Hematopoietic multipotent progenitor cell treated with erythropoietin and hydrocortisone succinate and interleukin-3 and kit ligand, for 15 days (in vitro differentiated cells): ENCODE results near the gene CNNM2.
"Not testable (repeated sequence)": the region's sequence is repeated elsewhere in the genome, so short reads cannot be mapped to it uniquely, and the experiment has no call there.

ENCODE experiments used
- DNase-seq: peaks from one replicate; pipeline ENCODE4 v3.0.0-alpha.2; 2015; ENCODE audit warnings: low spot score

CNNM2 gene

GRCh38 chr10:103041391-103041790, 123.3 kb downstream of the CNNM2 start:
- no peak for DNase-seq

DNA sequence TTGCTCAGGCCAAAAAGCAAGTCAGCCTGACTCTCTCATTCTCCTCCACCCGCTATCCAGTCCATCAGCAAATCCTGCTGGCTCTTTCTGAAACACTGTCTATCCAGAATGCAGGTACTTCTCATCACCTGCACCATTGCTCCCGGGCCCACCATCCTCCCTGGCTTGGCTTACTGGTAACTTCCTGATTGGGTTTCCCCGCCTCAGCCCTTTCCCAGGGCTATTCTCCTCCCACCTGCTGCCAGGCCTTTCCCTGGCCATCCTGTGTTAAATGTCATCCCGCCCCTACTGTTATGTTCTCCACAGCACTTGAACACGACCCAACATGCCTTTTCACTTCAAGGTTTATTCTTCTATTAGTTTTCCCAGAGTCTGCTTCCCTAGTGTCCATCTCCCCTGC, 124.0 kb downstream of the CNNM2 start:
- DNase-seq, result no peak

DNA sequence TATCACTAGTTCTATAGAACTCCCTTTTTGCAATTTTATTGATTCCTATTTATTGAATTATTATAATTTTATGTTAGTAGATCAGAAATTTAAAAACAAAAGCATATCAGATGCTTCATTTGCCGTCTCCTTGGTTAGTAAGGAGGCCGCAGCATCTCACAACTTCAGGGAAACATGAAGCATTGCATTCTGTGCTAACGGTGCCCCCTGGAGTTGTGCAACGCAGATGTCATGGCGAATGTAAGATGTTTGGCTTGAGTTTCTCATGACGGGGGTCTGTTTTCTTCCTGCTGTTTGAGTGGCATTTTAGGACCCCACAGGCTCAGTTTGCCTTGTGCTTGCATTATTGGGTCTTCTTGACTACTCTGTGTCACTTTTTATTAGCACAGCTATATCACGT, 124.8 kb downstream of the CNNM2 start:
- DNase-seq, result no peak

DNA sequence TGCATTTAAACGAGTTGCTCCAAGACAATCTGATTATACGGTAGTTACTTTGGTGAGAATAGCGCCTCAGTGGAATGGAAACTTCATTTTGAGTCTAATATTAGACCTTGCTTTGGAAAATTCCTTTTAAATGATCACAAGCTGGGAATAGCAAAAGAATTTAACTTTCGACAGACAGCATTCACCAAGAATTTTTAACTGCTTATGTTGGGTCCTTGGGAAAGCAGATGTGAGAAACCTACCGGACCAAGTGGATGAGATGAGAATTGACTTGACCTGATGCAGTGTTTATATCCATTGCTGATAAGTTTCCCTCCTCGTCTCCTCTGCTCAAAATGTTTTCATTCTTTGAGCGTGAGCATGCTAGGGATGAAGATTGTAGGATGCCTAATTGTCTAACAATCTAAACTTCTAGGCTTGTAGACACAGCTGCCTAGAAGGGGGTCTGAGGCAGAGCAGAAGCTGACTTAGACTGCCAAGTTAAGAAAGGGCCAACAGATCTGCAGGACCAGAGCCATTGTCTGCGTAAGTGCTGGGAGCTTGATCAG, 126.9 kb downstream of the CNNM2 start:
- DNase-seq, result no peak

- no peak for DNase-seq
These were observed 127.9 kb downstream of the CNNM2 start for GRCh38 chr10:103045961-103046360.

DNA sequence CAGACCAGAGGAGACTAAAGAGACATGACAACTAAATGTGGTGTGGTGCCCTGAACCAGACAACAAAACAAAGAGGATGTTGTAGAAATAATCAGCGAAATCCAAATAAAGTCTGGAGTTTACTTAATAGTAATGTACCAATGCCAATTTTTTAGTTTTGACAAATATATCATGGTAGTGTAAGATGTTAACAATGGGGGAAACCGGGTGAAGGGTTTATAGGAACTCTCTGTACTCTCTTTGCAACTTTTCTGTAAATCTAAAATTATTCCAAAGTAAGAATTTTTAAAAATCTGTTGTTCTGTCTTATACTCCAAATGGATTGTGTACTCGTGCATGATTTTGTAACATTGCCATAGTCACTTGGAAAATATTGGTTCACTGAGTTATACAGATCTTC, 129.3 kb downstream of the CNNM2 start:
- DNase-seq, result no peak

DNA sequence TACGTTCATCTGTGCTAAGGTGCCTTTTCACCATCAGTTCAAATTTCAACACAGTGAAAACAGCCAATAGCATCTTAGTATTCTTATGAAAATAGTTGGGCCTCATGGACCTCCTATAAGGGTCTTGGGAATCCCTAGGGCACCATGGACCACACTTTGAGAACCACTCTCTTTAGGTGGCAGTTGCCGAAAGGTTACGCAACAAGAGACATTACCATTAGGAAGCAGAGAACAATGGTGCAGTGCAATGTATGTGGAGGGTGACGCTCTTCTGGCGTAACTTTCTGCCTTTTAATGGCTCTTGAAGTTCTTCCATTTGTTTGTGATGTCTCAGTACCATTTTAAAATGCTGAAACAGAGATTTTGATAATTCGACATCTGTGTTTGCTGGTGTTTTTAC, 131.1 kb downstream of the CNNM2 start:
- DNase-seq, result no peak

GRCh38 chr10:103053659-103054581, 135.8 kb downstream of the CNNM2 start:
- DNase-seq, result peak; percentile 44

- DNase-seq, result no peak
These were observed 136.5 kb downstream of the CNNM2 start for GRCh38 chr10:103054621-103055020.

GRCh38 chr10:103055105-103055504, 137.0 kb downstream of the CNNM2 start:
- DNase-seq, result no peak

- no peak for DNase-seq
These were observed 139.9 kb downstream of the CNNM2 start for GRCh38 chr10:103058034-103058433.

GRCh38 chr10:103060575-103060974, 142.5 kb downstream of the CNNM2 start:
- DNase-seq, result no peak

GRCh38 chr10:103062854-103063590, 144.9 kb downstream of the CNNM2 start:
- DNase-seq, result peak; percentile 23

DNA sequence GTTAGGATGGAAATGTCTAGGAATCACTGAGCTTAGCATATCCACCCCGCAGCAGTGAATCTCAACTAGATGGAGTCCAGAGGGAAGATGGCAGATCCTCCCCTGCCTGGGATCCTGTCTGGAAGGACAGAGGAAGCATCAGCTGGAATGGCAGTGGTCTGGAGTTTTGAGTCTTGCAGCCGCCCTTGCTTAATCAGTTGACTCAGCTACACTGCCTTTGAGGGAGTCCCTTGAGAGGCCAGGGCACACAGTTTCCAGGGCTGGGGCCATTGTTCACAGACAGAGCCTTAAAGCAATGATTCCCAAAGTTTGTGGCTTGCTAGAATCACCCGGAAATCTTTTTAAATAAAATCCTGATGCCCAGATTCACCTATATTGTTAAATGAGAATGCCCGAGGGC, 146.9 kb downstream of the CNNM2 start:
- DNase-seq, result no peak

DNA sequence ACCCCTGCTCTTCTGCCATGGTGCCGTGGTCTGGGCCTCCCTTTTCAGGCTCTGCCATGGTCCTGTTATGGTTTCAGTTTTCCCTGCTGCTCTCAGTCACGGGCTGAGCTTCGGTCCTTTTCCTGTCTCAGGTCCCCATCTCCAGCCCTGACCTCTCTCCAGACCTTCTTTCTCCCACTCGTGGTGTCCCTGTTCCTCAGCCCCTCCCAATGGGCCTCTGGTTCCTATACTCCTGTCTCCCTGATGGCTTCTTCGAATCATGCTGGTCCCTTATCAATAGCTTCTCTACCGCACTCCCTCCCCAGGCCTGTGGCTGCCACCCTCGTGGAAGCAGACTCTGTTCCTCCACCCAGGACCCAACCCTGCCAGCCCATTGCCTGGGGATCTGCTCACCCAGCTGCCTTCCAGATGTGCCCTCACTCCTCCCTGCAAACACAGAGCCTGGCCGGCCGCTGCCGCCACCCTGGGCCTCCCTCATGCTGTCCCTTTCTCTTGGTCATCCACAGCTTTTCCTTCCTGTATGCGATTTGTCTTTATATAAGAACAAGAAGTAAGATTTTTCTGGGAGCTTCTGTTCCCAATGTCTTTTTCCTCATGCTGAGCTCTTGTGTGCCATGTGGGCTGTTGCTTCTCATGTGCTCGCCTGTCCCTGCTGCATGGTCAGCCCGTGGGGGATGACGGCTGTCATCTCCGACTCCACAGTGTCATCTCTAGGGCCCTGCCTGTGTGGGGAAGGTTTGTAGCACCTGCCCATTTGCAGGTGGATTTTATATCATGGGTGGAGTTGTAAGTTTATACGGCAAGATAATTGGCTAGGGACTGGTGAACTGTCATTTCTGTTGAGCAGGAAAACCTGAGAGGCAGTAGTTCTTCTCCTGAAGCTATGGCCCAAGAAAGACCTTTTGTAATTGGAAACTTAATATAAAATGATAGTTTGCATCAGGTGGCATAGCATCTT, 148.3 kb downstream of the CNNM2 start:
- DNase-seq, result no peak

- DNase-seq, result not testable (repeated sequence)
These were observed 149.0 kb downstream of the CNNM2 start for GRCh38 chr10:103067099-103067477.

DNA sequence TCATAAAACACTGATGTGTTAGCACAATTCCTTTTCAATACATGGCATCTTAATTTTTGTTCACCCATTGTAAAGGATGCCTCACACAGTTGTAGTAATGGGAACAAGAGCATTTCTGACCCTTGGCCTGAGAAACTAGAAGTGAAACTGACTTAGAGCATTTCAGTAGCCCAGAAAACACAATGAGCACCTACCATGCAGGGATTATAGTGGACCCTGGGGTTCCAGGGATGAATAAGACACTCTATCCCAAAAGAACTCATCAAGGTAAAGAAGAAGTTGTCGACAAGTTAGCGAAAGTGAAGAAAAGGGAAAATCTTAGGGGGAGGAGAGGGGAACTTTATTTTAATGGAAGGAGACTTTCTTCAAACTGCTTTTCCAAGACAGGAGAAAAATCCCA, 149.4 kb downstream of the CNNM2 start:
- DNase-seq, result no peak

- DNase-seq, result no peak
These were observed 149.9 kb downstream of the CNNM2 start for GRCh38 chr10:103067956-103068355.

DNA sequence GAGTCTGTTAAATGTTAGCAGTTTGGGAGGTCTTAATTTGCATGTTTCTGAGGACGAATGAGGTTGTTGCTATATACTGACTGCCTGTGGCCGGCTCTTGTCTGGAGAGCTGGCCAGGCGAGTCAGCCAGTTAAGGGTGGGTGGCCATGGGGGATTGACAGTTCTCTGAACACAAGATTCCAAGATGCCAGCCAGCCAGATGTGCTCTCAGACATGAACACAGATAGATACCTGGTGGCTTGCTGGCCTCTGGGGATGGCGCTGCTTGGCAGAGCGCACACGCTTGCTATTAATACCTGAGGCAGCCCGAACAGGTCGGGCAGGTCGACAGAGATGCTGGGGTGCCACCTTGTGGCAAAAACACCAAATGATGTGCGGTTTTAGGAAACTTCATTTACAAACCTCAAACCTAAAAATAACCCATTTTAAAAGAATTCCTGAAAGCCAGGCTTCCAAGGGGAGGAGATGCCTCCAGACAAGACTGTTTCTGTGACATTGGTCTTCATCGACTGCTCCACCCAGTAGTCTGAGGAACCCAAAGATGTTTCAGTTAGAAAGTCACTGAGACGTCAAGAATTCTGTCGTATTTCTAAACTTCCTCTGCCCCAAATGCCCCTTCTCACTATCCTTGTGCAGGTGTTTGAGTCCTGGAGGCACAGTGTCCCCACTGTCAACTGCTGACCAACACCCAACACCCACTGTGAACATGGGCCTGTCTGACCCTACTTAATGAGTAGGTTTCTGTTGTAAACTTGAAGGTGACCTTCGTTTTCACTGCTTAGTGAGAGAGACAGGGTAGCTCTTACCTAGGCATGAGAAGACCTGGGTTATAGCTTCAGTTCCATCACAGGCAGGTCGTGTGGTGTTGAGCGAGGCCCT, 151.6 kb downstream of the CNNM2 start:
- DNase-seq, result peak; percentile 78

DNA sequence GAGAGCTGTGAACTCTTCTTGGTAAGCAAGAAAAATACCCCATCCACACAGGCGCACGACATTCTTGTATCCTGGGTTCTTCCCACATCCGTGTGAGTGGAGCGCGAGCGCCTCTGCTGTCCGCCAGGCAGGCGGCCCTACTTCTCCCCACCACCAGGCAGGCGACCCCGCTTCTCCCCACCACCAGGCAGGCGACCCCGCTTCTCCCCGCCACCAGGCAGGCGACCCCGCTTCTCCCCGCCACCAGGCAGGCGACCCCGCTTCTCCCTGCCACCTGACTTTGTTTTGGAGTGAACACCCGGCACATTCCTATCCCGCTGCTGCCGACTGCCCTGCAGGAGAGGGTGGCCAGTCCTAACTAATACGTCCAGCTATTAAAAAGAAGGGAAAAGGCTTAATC, 154.2 kb downstream of the CNNM2 start:
- DNase-seq, result no peak

DNA sequence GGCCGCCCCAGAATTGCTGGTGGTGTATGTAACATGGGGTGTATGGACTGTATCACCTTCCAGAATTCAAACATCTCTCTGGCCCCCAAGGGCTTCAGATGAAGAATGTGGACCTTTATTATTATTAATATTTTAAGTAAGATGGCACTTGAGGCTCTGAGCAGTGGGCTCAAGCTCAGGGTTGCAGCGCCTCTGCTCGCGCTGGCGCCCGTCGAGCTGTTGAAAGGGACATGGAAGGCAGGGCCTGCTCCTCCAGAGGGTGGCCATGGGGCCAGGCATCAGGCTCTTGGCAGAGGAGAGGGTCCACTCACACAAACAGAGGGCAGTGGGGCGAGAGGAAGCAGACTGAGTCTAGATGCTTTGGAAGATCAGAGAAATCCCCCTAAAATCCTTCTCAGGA, 154.8 kb downstream of the CNNM2 start:
- DNase-seq, result no peak
